Activated CD8-positive, alpha-beta memory T cell treated with anti-CD3 and anti-CD28 coated beads for 48 hours (primary cell): ENCODE data around the gene TOM1L2.
"Not testable (repeated sequence)": the region's sequence is repeated elsewhere in the genome, so short reads cannot be mapped to it uniquely, and the experiment has no call there.

Experiments
- DNase-seq, 3 experiments: peaks; one replicate each; pipeline ENCODE4 v3.0.0-alpha.2; 2020; ENCODE audit warnings: low read depth in 2 of 3, low spot score in 2 of 3

Gene TOM1L2

DNA sequence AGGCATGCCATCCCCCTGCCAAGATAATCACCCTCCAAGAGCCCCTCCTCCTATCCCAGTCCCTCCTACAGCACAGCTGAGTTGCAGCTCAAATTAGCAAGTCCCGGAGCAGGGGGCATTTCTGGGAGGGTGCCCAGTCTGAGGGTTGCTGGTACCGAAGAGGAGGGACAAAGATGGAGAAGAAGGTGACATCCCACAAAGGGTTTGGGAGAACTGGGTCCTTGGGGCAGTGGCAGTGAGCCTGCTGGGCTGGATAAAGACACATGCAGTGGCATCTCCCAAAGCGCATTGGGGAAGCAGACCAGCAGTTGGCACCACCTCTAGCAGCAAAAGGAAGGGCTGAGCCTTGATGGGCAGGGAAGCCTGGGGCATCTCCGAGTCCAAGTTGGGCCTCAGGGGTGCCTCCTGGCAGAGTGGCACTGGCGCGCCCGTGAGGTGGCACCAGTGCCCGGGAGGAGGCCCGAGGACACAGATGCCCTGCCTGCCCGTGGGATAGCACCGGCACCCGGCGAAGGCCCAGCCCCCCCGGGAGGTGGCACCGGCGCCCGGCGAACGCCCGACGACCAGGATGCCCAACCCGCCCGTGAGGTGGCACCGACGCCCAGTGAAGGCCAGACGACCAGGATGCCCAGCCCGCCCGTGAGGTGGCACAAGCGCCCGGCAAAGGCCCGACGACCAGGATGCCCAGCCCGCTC is 622 bp downstream of the TOM1L2 start:
- DNase-seq: no peak

DNA sequence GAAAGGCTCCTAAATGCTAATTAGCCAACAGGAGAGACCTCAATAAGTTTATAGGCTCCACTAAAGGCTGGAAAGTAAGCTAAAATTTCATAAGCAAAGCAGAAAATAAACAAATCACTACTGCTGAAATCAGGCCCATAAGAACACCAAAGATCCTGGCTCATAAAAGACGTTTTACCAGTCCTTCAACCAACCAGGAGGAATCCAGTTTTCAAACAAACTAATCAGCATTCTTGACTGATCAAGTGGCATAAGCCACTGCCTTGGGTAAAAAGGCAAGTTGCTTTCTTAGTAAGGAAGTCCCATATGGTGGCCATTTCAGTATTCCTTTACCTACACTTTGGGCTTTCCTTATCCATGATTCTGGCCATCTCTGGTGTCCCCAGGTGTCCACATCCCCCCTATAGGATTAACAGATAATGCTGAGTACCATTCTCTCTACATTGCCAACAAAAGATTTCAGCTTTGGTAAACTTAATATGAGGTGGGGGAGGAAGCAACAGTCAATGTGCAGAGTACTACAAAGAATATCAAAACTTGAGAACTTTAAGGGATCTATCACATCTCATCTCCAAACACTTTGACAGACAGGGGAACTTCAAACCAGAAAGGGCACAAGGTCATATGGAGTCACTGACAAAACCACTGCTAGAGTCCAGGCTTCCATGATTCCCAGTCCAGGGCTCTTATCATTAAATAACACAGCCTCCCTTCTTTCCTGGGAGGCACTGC is 1.3 kb downstream of the TOM1L2 start:
- DNase-seq: no peak

GRCh38 chr17:17966399-17966798 is 5.8 kb downstream of the TOM1L2 start:
- DNase-seq: no peak

GRCh38 chr17:17965152-17965721 is 7.0 kb downstream of the TOM1L2 start:
- DNase-seq: no peak

DNA sequence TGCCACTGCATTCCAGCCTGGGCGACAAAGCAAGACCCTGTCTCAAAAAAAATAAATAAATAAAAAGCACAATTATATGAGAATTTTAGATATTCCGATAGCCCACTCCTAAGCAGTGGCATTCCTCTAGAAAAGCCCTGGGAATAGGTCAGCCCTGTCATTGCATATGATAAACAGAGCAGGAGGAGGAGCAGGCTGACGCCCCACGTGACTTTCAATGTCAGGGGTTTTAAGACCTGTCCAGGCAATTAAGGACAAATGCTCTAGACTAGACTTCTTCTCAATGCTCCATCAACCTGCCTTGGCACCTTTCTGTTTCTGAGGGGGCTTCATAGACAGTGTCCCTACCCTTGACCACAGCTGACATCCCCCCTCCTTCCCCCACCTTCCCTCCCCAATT is 7.5 kb downstream of the TOM1L2 start:
- no peak for DNase-seq

- no peak for DNase-seq
Observed at GRCh38 chr17:17963694-17964436, 8.3 kb downstream of the TOM1L2 start.

- no peak for DNase-seq
Observed at GRCh38 chr17:17963066-17963465, 9.1 kb downstream of the TOM1L2 start.

- DNase-seq: no peak
Observed at GRCh38 chr17:17960500-17961030, 11.6 kb downstream of the TOM1L2 start.

GRCh38 chr17:17959520-17960361 is 12.5 kb downstream of the TOM1L2 start:
- DNase-seq: peak in 1 of 3 experiments; percentile 43

GRCh38 chr17:17958982-17959381 is 13.2 kb downstream of the TOM1L2 start:
- no peak for DNase-seq

GRCh38 chr17:17957584-17957916 is 14.7 kb downstream of the TOM1L2 start:
- DNase-seq: no peak

- DNase-seq: not testable (repeated sequence)
Observed at GRCh38 chr17:17955790-17956341, 16.3 kb downstream of the TOM1L2 start.

GRCh38 chr17:17954079-17954478 is 18.1 kb downstream of the TOM1L2 start:
- DNase-seq: no peak

- DNase-seq: no peak
Observed at GRCh38 chr17:17952691-17953090, 19.5 kb downstream of the TOM1L2 start.

DNA sequence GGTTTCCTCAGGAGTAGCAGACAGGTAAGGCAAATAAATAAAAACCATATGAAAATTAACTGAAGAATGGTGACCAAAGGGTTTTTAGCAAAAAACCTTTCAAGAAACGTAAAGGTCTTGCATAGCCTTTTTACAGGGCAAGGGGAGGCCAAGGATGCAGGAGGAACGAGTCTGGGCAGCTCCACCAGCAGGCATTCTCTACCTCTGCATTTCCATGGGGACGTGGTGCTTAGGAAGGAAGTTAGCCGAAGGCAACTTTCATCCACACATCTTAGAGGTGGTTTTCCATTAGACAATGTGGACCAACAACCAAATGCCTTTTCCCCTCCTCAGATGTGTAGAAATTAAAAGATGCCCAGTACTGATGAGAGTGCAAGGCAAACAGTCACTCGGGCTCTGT is 20.7 kb downstream of the TOM1L2 start:
- DNase-seq: no peak

DNA sequence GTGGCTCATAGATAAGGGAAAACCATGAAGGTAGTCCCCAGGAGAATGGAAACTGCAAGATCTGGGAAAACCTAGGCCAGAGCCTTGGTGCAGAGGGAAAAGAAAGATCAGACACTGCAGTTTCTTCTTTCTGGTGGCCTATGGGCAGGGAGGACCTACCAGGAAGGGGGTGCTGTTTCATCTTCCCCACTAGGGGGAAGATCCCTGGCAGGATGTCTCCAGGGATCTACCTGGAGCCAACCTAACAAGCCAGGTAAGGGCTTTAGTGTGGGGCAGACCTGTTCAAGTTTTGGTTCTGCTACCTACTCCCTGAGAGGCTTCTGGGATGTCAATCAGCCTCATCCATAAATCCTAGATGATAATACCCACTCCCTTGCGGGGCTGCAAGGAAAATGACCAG is 21.4 kb downstream of the TOM1L2 start:
- DNase-seq: no peak

- DNase-seq: no peak
Observed at GRCh38 chr17:17950347-17950746, 21.9 kb downstream of the TOM1L2 start.

DNA sequence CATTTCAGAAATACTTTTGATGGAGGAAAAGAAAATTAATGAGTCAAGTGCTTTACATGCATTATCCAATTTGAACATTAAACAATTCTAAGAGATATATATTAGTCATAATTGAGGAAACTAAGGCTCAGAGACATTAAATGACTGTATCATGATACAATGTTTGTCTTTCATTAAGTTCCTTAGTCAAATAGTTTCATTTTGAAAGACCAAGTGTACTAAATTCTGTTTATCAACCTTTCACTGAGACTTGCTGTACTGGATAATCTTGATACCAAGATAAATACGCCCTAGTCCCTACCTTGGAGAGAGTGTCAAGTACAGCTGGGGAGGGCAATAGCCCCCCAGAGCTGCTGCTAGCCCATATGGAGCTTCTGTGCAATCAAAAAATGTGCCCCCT is 24.2 kb downstream of the TOM1L2 start:
- no peak for DNase-seq

- no peak for DNase-seq
Observed at GRCh38 chr17:17947309-17947708, 24.9 kb downstream of the TOM1L2 start.

GRCh38 chr17:17946093-17946492 is 26.1 kb downstream of the TOM1L2 start:
- no peak for DNase-seq
